ENCODE results near the gene WBP1L.

Gene WBP1L

DNA sequence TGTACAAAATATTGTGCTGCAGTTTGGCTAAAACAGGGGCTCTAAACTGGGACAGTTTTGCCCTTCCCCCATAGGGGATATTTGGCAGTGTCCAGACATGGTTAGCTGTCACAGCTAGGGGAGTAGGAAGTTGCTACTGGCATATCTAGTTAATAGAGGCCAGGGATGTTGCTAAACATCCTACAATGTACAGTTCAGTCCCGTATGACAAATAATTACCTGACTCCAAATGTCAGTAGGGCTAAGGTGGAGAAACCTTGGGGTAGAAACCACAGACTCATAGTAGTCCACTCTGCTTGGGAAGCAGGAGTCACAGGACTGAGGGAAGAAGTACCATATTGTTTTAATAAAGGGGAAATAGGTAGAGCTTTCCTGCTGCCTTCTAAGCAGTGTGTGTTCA, 39.8 kb downstream of the WBP1L start:
- no peak overlapping the region for H3K27ac ChIP-seq (replicated peaks)
- no peaks in the 10 kb centered on the region for H3K27me3 ChIP-seq (ENCODE audit: insufficient read depth, poor library complexity, severe bottlenecking)
- DNase-seq (ENCODE audit: low read depth in 1 of 2, low spot score in 1 of 2), result peak in 1 of 2 experiments; percentile 32
- TF ChIP-seq CTCF (IDR thresholded peaks at IDR 0.05; ENCODE audit: insufficient read depth, low read length) (no peak), POLR2AphosphoS5 (IDR thresholded peaks at IDR 0.05; ENCODE audit: low read depth) (no peak), GABPA (IDR thresholded peaks at IDR 0.05; ENCODE audit: low read depth) (no peak)
- H3K4me3 ChIP-seq (replicated peaks; ENCODE audit: insufficient read depth, low read length), result no peak overlapping the region

DNA sequence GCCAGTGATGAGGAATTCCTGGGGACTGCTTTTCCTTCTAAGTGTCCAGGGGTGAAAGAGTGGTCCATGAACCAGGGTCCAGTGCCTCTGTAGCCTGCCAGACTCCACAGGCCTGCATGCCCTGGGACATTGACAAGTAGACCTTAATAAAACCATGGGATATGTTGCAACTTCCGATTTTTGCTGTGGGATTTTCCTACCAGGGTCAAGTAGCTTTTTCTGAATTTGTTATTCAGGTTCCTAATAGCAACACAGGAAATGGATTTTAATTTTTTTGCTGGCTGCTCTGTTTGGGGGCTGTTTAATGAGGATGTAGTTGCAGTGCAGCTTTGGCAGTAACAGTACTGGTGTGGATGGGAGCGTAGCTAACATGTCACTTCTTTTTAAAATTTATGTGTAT, 42.1 kb downstream of the WBP1L start:
- Histone ChIP-seq H3K27ac (replicated peaks) (peak overlapping the region; percentile 55), H3K27me3 (ENCODE audit: insufficient read depth, poor library complexity, severe bottlenecking) (no peaks in the 10 kb centered on the region), H3K4me3 (replicated peaks; ENCODE audit: insufficient read depth, low read length) (no peak overlapping the region)
- TF ChIP-seq CTCF (IDR thresholded peaks at IDR 0.05; ENCODE audit: insufficient read depth, low read length) (no peak), SPI1 (IDR thresholded peaks at IDR 0.05; ENCODE audit: borderline replicate concordance, low read depth) (peak; percentile 7; the same call in 1 of the 2 replicates)
- DNase-seq (ENCODE audit: low read depth in 1 of 2, low spot score in 1 of 2), result peak in 1 of 2 experiments; percentile 73

DNA sequence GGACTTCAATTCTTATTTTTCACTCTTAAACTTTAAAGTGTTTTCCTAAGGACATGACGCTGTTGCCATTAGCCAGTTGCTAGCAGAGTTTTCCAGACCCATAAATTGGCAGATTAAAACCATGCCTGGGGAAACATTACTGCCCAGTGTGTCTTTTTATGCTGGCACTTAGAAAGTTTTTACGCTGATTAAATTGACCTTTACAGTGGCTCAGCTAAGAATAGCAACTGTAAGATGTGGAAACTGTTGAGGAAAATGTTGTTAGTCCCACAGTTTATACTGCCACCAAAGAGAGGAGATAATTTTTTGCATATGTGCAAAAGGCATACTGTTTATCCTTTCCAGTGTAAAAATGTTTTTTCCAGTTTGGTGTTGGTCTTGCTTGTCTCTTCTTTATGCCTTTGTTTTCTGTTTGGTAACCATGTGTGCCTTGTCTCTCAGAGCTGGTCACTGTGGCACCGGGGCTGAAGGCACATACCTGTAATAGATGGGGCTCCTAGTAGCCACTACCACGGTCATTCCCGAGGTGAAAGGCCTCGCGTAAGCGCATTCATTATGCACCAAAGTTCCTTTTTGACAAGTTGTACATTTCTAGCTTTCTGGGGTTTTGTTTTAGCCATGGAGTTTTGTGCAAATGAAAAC, 48.1 kb downstream of the WBP1L start:
- H3K27ac ChIP-seq (replicated peaks), result no peak overlapping the region
- DNase-seq (ENCODE audit: low read depth in 1 of 2, low spot score in 1 of 2), result no peak
- no peaks in the 10 kb centered on the region for H3K27me3 ChIP-seq (ENCODE audit: insufficient read depth, poor library complexity, severe bottlenecking)
- TF ChIP-seq SPI1 (IDR thresholded peaks at IDR 0.05; ENCODE audit: borderline replicate concordance, low read depth) (no peak), REST (IDR thresholded peaks at IDR 0.05; ENCODE audit: insufficient replicate concordance, low read depth) (no peak)
- no peak overlapping the region for H3K4me3 ChIP-seq (replicated peaks; ENCODE audit: insufficient read depth, low read length)

GRCh38 chr10:102795453-102796406, 52.0 kb downstream of the WBP1L start:
- H3K27ac ChIP-seq (replicated peaks), result peak overlapping the region; percentile 76
- TF ChIP-seq CTCF (IDR thresholded peaks at IDR 0.05; ENCODE audit: insufficient read depth, low read length) (no peak), SPI1 (IDR thresholded peaks at IDR 0.05; ENCODE audit: borderline replicate concordance, low read depth) (no peak; the same call in 1 of the 2 replicates), REST (IDR thresholded peaks at IDR 0.05; ENCODE audit: insufficient replicate concordance, low read depth) (no peak), GABPA (IDR thresholded peaks at IDR 0.05; ENCODE audit: low read depth) (no peak), POLR2AphosphoS5 (IDR thresholded peaks at IDR 0.05; ENCODE audit: low read depth) (no peak)
- DNase-seq (ENCODE audit: low read depth in 1 of 2, low spot score in 1 of 2), result peak in 1 of 2 experiments; percentile 59
- H3K27me3 ChIP-seq (ENCODE audit: insufficient read depth, poor library complexity, severe bottlenecking), result no peaks in the 10 kb centered on the region
- no peak overlapping the region for H3K4me3 ChIP-seq (replicated peaks; ENCODE audit: insufficient read depth, low read length)

All from HL-60 (cell line).